K562 (cell line): ENCODE data around the gene F12.
A peak's percentile ranks its signal among the peaks of the same experiment; 100 is the strongest.

Experiments used
- CHD2 ChIP-seq: IDR thresholded peaks from 2 replicates; pipeline ENCODE4 v1.6.1; 2011; ENCODE audit warnings: low read depth, low read length
- CTCF ChIP-seq, 3 experiments: IDR thresholded peaks in 2 of 3; conservative IDR thresholded peaks in 1 of 3; 2 replicates each; pipeline ENCODE4 v1.5.1; 2011 to 2012; ENCODE audit warnings: low read length in 3 of 3, mild to moderate bottlenecking in 3 of 3, control low read depth in 2 of 3, improper control_type of control experiment in 1 of 3, inconsistent platforms in 1 of 3, low read depth in 1 of 3, mixed read lengths in 1 of 3, moderate library complexity in 1 of 3; ENCODE audit not compliant: insufficient read depth in 2 of 3
- FOXM1 ChIP-seq, 2 experiments: fragments of 450-650 bp in 1 of 2; sonication (generic) in 1 of 2; formaldehyde crosslinking in 1 of 2; IDR thresholded peaks; 2 replicates each; pipeline versions ENCODE4 v1.6.1 to v1.9.0; 2017 to 2022; ENCODE audit warnings: low read depth in 2 of 2, mild to moderate bottlenecking in 2 of 2, missing genetic modification reagents in 1 of 2, moderate library complexity in 1 of 2
- MAX ChIP-seq: sonication (generic); formaldehyde crosslinking; IDR thresholded peaks from 2 replicates; pipeline ENCODE4 v1.9.0; 2022; ENCODE audit warnings: mild to moderate bottlenecking, missing genetic modification reagents
- MGA ChIP-seq: fragments of 450-650 bp; IDR thresholded peaks from 2 replicates; pipeline ENCODE4 v1.6.1; 2016; ENCODE audit warnings: mild to moderate bottlenecking, moderate library complexity
- PHB2 ChIP-seq: fragments of 450-650 bp; IDR thresholded peaks from 2 replicates; pipeline ENCODE4 v1.6.1; 2017; ENCODE audit warnings: low read depth
- POLR2A ChIP-seq: fragments of 450-650 bp; conservative IDR thresholded peaks from 2 replicates; pipeline ENCODE4 v1.6.1; 2016
- SMARCC2 ChIP-seq: fragments of 450-650 bp; IDR thresholded peaks from 2 replicates; pipeline ENCODE4 v1.6.1; 2017; ENCODE audit warnings: antibody characterized with exemption, moderate library complexity, mild to moderate bottlenecking, low read depth
- TAF1 ChIP-seq: IDR thresholded peaks from 2 replicates; pipeline ENCODE4 v1.6.1; 2011; ENCODE audit warnings: mild to moderate bottlenecking, low read length, moderate library complexity; ENCODE audit not compliant: insufficient read depth, control insufficient read depth, severe bottlenecking; ENCODE audit errors: extremely low read depth
- U2AF1 ChIP-seq: fragments of 200-400 bp; formaldehyde crosslinking; optimal IDR thresholded peaks from 2 replicates; pipeline ENCODE3; 2017; ENCODE audit warnings: mild to moderate bottlenecking, low read depth, low read length, moderate library complexity
- ZBTB11 ChIP-seq, 3 experiments: fragments of 200-800 bp in 1 of 3; fragments of 250-450 bp in 1 of 3; fragments of 450-650 bp in 1 of 3; sonication (Bioruptor Pico) in 1 of 3; sonication (Bioruptor generic) in 1 of 3; formaldehyde crosslinking in 1 of 3; IDR thresholded peaks; 2 replicates each; pipeline versions ENCODE4 v1.6.1 to v1.8.0; 2016 to 2022; ENCODE audit warnings: mild to moderate bottlenecking in 2 of 3, missing genetic modification characterization in 2 of 3, missing compliant biosample characterization in 1 of 3, moderate library complexity in 1 of 3
- ZNF449 ChIP-seq: fragments of 250-450 bp; sonication (Bioruptor Pico); IDR thresholded peaks from 2 replicates; pipeline ENCODE4 v1.8.0; 2022; ENCODE audit warnings: moderate library complexity, mild to moderate bottlenecking, inconsistent platforms

GRCh38 chr5:177456976-177457851, 47.9 kb upstream of the F12 start:
- TF ChIP-seq ZNF449 (CRISPR knock-in tag) (no peak), CTCF (IDR thresholded peaks at IDR 0.05 in 2 of 3, conservative IDR thresholded peaks at IDR 0.05 in 1 of 3; ENCODE audit: insufficient read depth in 2 of 3, low read depth in 1 of 3, low read length in 3 of 3) (peak; percentile 77 to 79 (median 79)), MAX (CRISPR knock-in tag) (no peak), MGA (no peak), FOXM1 (IDR thresholded peaks at IDR 0.05; ENCODE audit: low read depth) (no peak), FOXM1 (CRISPR knock-in tag; IDR thresholded peaks at IDR 0.05; ENCODE audit: low read depth) (no peak), ZBTB11 (CRISPR knock-in tag; IDR thresholded peaks at IDR 0.05) (no peak), TAF1 (no peak), CHD2 (no peak), U2AF1 (no peak), PHB2 (no peak), POLR2A (no peak), SMARCC2 (no peak)
